AG04449 (cell line): Measurements from ENCODE around the gene PLA2G4B.

Source experiments
- CTCF ChIA-PET: fragments of 350-600 bp; formaldehyde crosslinking; extraction: SDS; loops from one replicate; lab custom pipeline; 2021; ENCODE audit warnings: antibody characterized with exemption; lab: Yijun Ruan, JAX
- POLR2A ChIA-PET: fragments of 400-600, 350-600 bp; formaldehyde crosslinking; extraction: SDS; loops from one replicate; lab custom pipeline; 2020; ENCODE audit warnings: antibody characterized with exemption, inconsistent platforms; lab: Yijun Ruan, JAX
- DNase-seq: peaks from one replicate; pipeline ENCODE4 v3.0.0-alpha.2; 2010; ENCODE audit warnings: low read depth, low spot score
- H3K4me3 ChIP-seq: 2 replicates; pipeline ENCODE4 v1.5.1; 2011; ENCODE audit warnings: low read depth, mild to moderate bottlenecking, control low read depth, low read length
- CTCF ChIP-seq: IDR thresholded peaks from one replicate; pipeline ENCODE4 v1.5.1; 2011; ENCODE audit warnings: mild to moderate bottlenecking, moderate library complexity, low read length, control low read depth, inconsistent platforms; ENCODE audit not compliant: insufficient read depth; ENCODE audit errors: missing control alignments

Gene PLA2G4B

GRCh38 chr15:41810651-41811431, 27.8 kb upstream of the PLA2G4B start:
- peak; percentile 6 for TF ChIP-seq CTCF
- ChIA-PET CTCF (interaction anchor here (0.5 to 17.2 kb wide), 48 partner anchors 10 to 408 kb away, joined by 3 to 756 read pairs (median 4); partner anchors contain the start of genes MAPKBP1, MGA and PLA2G4B), POLR2A (interaction anchor here (2.2 kb wide), 1 partner anchor 37 kb away, joined by 16 read pairs; the partner anchor contains the start of gene MAPKBP1)
- no peak overlapping the region for H3K4me3 ChIP-seq
- DNase-seq: no peak

GRCh38 chr15:41811432-41812195, 27.0 kb upstream of the PLA2G4B start:
- peak; percentile 24 for DNase-seq
- ChIA-PET CTCF (interaction anchor here (0.6 to 17.2 kb wide), 51 partner anchors 10 to 349 kb away, joined by 3 to 756 read pairs (median 4); partner anchors contain the start of genes MAPKBP1, MGA and PLA2G4B), POLR2A (interaction anchor here (2.2 kb wide), 1 partner anchor 38 kb away, joined by 16 read pairs; the partner anchor contains the start of gene MAPKBP1)
- H3K4me3 ChIP-seq: no peak overlapping the region
- peak; percentile 92 for TF ChIP-seq CTCF

- TF ChIP-seq CTCF: no peak
- POLR2A ChIA-PET: no interaction called here
- no peak overlapping the region for H3K4me3 ChIP-seq
- CTCF ChIA-PET: interaction anchor here (1.4 to 17.2 kb wide), 14 partner anchors 10 to 347 kb away, joined by 3 to 756 read pairs (median 16); partner anchors contain the start of gene MAPKBP1
- no peak for DNase-seq
Observed at GRCh38 chr15:41812820-41813375, 25.7 kb upstream of the PLA2G4B start.

GRCh38 chr15:41813426-41813825, 25.2 kb upstream of the PLA2G4B start:
- no peak for DNase-seq
- TF ChIP-seq CTCF: no peak
- ChIA-PET CTCF (interaction anchor here (1.4 to 17.2 kb wide), 9 partner anchors 10 to 347 kb away, joined by 4 to 756 read pairs (median 33); partner anchors contain the start of gene MAPKBP1), POLR2A (no interaction called here)
- H3K4me3 ChIP-seq: no peak overlapping the region

- CTCF ChIA-PET: interaction anchor here (1.0 to 17.2 kb wide), 3 partner anchors 10 to 257 kb away, joined by 3 to 756 read pairs (median 6); partner anchors contain the start of gene MAPKBP1
Observed at GRCh38 chr15:41814534-41814933, 24.1 kb upstream of the PLA2G4B start.

More at GRCh38 chr15:41814534-41814933, 24.1 kb upstream of the PLA2G4B start:
- H3K4me3 ChIP-seq: no peak overlapping the region
- POLR2A ChIA-PET: no interaction called here
- no peak for DNase-seq
- no peak for TF ChIP-seq CTCF
